HepG2 (cell line): ENCODE results near the gene ZBTB2. TPM values are rescaled to one million over a fixed set of nuclear protein-coding genes. Genes with fewer than 3 reads are reported as not detected.
A peak's percentile ranks its signal among the peaks of the same experiment; 100 is the strongest.

Experiments used
- CHCHD3 ChIP-seq: sonication (generic); formaldehyde crosslinking; IDR thresholded peaks from 2 replicates; pipeline ENCODE4 v1.8.0; 2022; ENCODE audit warnings: mild to moderate bottlenecking, missing genetic modification reagents, moderate library complexity
- EP300 ChIP-seq, 3 experiments: sonication (generic) in 1 of 3; formaldehyde crosslinking in 1 of 3; IDR thresholded peaks; 2 replicates each; pipeline versions ENCODE4 v1.5.1 to v1.6.1; 2011 to 2020; ENCODE audit warnings: low read depth in 2 of 3, low read length in 2 of 3, borderline replicate concordance in 1 of 3, improper control_type of control experiment in 1 of 3, mild to moderate bottlenecking in 1 of 3, missing genetic modification reagents in 1 of 3, moderate library complexity in 1 of 3
- FOXA1 ChIP-seq, 2 experiments: fragments of 450-650 bp in 1 of 2; sonication (generic) in 1 of 2; formaldehyde crosslinking in 1 of 2; IDR thresholded peaks; 2 replicates each; pipeline versions ENCODE4 v1.4.0 to v1.6.1; 2016 to 2020; ENCODE audit warnings: missing genetic modification reagents in 1 of 2
- PHF5A ChIP-seq: IDR thresholded peaks from one replicate; pipeline ENCODE4 v1.6.1; 2018; ENCODE audit warnings: low read depth, missing genetic modification reagents; ENCODE audit not compliant: unreplicated experiment
- REL ChIP-seq: sonication (generic); formaldehyde crosslinking; conservative IDR thresholded peaks from 2 replicates; pipeline ENCODE4 v1.8.0; 2022; ENCODE audit warnings: mild to moderate bottlenecking, missing genetic modification reagents, moderate library complexity
- XRCC5 ChIP-seq: fragments of 200-400 bp; formaldehyde crosslinking; optimal IDR thresholded peaks from 2 replicates; pipeline ENCODE3; 2017; ENCODE audit warnings: mild to moderate bottlenecking, low read length
- ZNF264 ChIP-seq: sonication (generic); formaldehyde crosslinking; IDR thresholded peaks from 2 replicates; pipeline ENCODE4 v1.4.0; 2020; ENCODE audit warnings: missing genetic modification reagents
- ZNF562 ChIP-seq: sonication (generic); formaldehyde crosslinking; IDR thresholded peaks from 2 replicates; pipeline ENCODE4 v1.8.0; 2022; ENCODE audit warnings: missing genetic modification reagents, borderline replicate concordance
- polyA plus RNA-seq, 8 experiments: library from polyadenylated mRNA; depleted of rRNA in 3 of 8; stranded (reverse) in 7 of 8; unstranded in 1 of 8; fragments of >200 nt; fragmentation: Illumina TruSeq in 4 of 8; extraction: Trizol in 4 of 8; gene quantifications; 2 replicates each; pipeline versions ENCODE4 v1.2.1 to v1.2.3, GENCODE V29; 2011 to 2016; ENCODE audit warnings: low read depth in 4 of 8, missing spikeins in 1 of 8, mixed read lengths in 1 of 8; ENCODE audit not compliant: insufficient read depth in 1 of 8
- total RNA-seq, 5 experiments: library from RNA; depleted of rRNA; stranded (reverse); fragments of >200 nt; fragmentation: Illumina TruSeq; extraction: Trizol; gene quantifications; 2 replicates each; pipeline ENCODE4 v1.2.3, GENCODE V29; 2016; ENCODE audit warnings: low read depth in 1 of 5
- TF ChIP-seq, protein P1 (sequence below), 2 experiments: fragments of 450-650 bp in 1 of 2; sonication (generic) in 1 of 2; formaldehyde crosslinking; IDR thresholded peaks; 2 replicates each; pipeline versions ENCODE4 v1.5.0 to v1.8.0; 2020 to 2022; ENCODE audit warnings: mild to moderate bottlenecking in 1 of 2, missing genetic modification reagents in 1 of 2
- TF ChIP-seq, protein P2 (sequence below): IDR thresholded peaks from 2 replicates; pipeline ENCODE4 v1.6.1; 2012; ENCODE audit warnings: low read depth, low read length, improper control_type of control experiment
- TF ChIP-seq, protein P3 (sequence below): sonication (generic); formaldehyde crosslinking; IDR thresholded peaks from 2 replicates; pipeline ENCODE4 v1.5.1; 2020; ENCODE audit warnings: mild to moderate bottlenecking, missing genetic modification reagents, moderate library complexity
- TF ChIP-seq, protein P4 (sequence below): sonication (generic); formaldehyde crosslinking; IDR thresholded peaks from 2 replicates; pipeline ENCODE4 v1.4.0; 2020; ENCODE audit warnings: missing genetic modification reagents, borderline replicate concordance

ZBTB2 gene
- total and polyA plus RNA-seq, 2 of the 13 experiments (the other 11 are each of a cell fraction or from before 2014, with no cell fraction given): 15.4 to 22.8 TPM

DNA sequence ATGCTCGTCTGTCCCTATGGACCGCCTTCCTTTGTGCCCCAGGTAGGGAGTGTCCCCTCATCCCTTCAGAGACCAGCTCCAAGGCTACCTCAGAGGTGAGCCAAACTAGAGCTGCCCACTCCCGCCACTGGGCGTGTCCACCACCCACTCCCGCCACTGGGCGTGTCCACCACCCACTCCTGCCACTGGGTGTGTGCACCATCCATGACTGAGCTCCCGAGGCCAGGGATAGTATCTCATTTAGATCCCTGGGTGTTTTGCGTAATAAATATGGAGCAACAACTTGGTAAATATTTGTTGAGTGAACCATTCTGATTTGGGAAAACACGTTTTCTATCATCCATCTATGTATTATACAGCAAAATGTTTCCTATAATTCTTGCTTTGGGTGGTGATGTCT lies 68.8 kb downstream of the ZBTB2 start (continued):
- TF ChIP-seq, protein P1, sequence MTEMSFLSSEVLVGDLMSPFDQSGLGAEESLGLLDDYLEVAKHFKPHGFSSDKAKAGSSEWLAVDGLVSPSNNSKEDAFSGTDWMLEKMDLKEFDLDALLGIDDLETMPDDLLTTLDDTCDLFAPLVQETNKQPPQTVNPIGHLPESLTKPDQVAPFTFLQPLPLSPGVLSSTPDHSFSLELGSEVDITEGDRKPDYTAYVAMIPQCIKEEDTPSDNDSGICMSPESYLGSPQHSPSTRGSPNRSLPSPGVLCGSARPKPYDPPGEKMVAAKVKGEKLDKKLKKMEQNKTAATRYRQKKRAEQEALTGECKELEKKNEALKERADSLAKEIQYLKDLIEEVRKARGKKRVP (CRISPR knock-in tag; IDR thresholded peaks at IDR 0.05): peak in 1 of 2 experiments; percentile 70; a peak in 1 of 4 replicates
- TF ChIP-seq, protein P2, sequence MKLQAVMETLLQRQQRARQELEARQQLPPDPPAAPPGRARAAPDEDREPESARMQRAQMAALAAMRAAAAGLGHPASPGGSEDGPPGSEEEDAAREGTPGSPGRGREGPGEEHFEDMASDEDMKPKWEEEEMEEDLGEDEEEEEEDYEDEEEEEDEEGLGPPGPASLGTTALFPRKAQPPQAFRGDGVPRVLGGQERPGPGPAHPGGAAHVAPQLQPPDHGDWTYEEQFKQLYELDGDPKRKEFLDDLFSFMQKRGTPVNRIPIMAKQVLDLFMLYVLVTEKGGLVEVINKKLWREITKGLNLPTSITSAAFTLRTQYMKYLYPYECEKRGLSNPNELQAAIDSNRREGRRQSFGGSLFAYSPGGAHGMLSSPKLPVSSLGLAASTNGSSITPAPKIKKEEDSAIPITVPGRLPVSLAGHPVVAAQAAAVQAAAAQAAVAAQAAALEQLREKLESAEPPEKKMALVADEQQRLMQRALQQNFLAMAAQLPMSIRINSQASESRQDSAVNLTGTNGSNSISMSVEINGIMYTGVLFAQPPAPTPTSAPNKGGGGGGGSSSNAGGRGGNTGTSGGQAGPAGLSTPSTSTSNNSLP: peak; percentile 30; the same call in 1 of the 2 replicates
- TF ChIP-seq, protein P3, sequence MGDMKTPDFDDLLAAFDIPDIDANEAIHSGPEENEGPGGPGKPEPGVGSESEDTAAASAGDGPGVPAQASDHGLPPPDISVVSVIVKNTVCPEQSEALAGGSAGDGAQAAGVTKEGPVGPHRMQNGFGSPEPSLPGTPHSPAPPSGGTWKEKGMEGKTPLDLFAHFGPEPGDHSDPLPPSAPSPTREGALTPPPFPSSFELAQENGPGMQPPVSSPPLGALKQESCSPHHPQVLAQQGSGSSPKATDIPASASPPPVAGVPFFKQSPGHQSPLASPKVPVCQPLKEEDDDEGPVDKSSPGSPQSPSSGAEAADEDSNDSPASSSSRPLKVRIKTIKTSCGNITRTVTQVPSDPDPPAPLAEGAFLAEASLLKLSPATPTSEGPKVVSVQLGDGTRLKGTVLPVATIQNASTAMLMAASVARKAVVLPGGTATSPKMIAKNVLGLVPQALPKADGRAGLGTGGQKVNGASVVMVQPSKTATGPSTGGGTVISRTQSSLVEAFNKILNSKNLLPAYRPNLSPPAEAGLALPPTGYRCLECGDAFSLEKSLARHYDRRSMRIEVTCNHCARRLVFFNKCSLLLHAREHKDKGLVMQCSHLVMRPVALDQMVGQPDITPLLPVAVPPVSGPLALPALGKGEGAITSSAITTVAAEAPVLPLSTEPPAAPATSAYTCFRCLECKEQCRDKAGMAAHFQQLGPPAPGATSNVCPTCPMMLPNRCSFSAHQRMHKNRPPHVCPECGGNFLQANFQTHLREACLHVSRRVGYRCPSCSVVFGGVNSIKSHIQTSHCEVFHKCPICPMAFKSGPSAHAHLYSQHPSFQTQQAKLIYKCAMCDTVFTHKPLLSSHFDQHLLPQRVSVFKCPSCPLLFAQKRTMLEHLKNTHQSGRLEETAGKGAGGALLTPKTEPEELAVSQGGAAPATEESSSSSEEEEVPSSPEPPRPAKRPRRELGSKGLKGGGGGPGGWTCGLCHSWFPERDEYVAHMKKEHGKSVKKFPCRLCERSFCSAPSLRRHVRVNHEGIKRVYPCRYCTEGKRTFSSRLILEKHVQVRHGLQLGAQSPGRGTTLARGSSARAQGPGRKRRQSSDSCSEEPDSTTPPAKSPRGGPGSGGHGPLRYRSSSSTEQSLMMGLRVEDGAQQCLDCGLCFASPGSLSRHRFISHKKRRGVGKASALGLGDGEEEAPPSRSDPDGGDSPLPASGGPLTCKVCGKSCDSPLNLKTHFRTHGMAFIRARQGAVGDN (CRISPR knock-in tag): peak; percentile 39
- TF ChIP-seq EP300 (IDR thresholded peaks at IDR 0.05; ENCODE audit: low read depth in 2 of 2, low read length in 2 of 2) (peak in 1 of 2 experiments; percentile 25; a peak in 1 of 4 replicates), EP300 (CRISPR knock-in tag; IDR thresholded peaks at IDR 0.05; ENCODE audit: borderline replicate concordance) (no peak), XRCC5 (peak; percentile 24), PHF5A (CRISPR knock-in tag) (no peak), ZNF264 (CRISPR knock-in tag) (no peak), CHCHD3 (no peak), REL (CRISPR knock-in tag) (no peak), FOXA1 (IDR thresholded peaks at IDR 0.05) (no peak), FOXA1 (CRISPR knock-in tag; IDR thresholded peaks at IDR 0.05) (0 out of 2 replicates have a peak, but pooled peaks have one; percentile 48), ZNF562 (CRISPR knock-in tag) (0 out of 2 replicates have a peak, but pooled peaks have one; percentile 7)
- TF ChIP-seq, protein P4, sequence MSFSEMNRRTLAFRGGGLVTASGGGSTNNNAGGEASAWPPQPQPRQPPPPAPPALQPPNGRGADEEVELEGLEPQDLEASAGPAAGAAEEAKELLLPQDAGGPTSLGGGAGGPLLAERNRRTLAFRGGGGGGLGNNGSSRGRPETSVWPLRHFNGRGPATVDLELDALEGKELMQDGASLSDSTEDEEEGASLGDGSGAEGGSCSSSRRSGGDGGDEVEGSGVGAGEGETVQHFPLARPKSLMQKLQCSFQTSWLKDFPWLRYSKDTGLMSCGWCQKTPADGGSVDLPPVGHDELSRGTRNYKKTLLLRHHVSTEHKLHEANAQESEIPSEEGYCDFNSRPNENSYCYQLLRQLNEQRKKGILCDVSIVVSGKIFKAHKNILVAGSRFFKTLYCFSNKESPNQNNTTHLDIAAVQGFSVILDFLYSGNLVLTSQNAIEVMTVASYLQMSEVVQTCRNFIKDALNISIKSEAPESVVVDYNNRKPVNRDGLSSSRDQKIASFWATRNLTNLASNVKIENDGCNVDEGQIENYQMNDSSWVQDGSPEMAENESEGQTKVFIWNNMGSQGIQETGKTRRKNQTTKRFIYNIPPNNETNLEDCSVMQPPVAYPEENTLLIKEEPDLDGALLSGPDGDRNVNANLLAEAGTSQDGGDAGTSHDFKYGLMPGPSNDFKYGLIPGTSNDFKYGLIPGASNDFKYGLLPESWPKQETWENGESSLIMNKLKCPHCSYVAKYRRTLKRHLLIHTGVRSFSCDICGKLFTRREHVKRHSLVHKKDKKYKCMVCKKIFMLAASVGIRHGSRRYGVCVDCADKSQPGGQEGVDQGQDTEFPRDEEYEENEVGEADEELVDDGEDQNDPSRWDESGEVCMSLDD (CRISPR knock-in tag): no peak
